AG09319 (cell line): ENCODE results near the gene MGAT4B.
A peak's percentile ranks its signal among the peaks of the same experiment; 100 is the strongest.

Source experiments
- DNase-seq: peaks from one replicate; pipeline ENCODE4 v3.0.0-alpha.2; 2010; ENCODE audit warnings: low read depth; ENCODE audit errors: extremely low read depth
- TF ChIP-seq, protein P1 (sequence below): IDR thresholded peaks from 2 replicates; pipeline ENCODE4 v1.5.1; 2011; ENCODE audit warnings: low read depth, mild to moderate bottlenecking, inconsistent platforms, low read length, moderate library complexity

MGAT4B gene

GRCh38 chr5:179762079-179762780 is 44.4 kb downstream of the MGAT4B start:
- TF ChIP-seq, protein P1, sequence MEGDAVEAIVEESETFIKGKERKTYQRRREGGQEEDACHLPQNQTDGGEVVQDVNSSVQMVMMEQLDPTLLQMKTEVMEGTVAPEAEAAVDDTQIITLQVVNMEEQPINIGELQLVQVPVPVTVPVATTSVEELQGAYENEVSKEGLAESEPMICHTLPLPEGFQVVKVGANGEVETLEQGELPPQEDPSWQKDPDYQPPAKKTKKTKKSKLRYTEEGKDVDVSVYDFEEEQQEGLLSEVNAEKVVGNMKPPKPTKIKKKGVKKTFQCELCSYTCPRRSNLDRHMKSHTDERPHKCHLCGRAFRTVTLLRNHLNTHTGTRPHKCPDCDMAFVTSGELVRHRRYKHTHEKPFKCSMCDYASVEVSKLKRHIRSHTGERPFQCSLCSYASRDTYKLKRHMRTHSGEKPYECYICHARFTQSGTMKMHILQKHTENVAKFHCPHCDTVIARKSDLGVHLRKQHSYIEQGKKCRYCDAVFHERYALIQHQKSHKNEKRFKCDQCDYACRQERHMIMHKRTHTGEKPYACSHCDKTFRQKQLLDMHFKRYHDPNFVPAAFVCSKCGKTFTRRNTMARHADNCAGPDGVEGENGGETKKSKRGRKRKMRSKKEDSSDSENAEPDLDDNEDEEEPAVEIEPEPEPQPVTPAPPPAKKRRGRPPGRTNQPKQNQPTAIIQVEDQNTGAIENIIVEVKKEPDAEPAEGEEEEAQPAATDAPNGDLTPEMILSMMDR = no peak
- DNase-seq = peak; percentile 16

GRCh38 chr5:179759581-179760551 is 46.8 kb downstream of the MGAT4B start:
- DNase-seq = no peak
- TF ChIP-seq, protein P1 = no peak

GRCh38 chr5:179758955-179759354 is 47.7 kb downstream of the MGAT4B start:
- TF ChIP-seq, protein P1 = no peak
- DNase-seq = no peak

- no peak for DNase-seq
- TF ChIP-seq, protein P1 = no peak
Observed at GRCh38 chr5:179755022-179755421, 51.6 kb downstream of the MGAT4B start.

- TF ChIP-seq, protein P1 = no peak
- DNase-seq = no peak
Observed at GRCh38 chr5:179753971-179754370, 52.7 kb downstream of the MGAT4B start.

DNA sequence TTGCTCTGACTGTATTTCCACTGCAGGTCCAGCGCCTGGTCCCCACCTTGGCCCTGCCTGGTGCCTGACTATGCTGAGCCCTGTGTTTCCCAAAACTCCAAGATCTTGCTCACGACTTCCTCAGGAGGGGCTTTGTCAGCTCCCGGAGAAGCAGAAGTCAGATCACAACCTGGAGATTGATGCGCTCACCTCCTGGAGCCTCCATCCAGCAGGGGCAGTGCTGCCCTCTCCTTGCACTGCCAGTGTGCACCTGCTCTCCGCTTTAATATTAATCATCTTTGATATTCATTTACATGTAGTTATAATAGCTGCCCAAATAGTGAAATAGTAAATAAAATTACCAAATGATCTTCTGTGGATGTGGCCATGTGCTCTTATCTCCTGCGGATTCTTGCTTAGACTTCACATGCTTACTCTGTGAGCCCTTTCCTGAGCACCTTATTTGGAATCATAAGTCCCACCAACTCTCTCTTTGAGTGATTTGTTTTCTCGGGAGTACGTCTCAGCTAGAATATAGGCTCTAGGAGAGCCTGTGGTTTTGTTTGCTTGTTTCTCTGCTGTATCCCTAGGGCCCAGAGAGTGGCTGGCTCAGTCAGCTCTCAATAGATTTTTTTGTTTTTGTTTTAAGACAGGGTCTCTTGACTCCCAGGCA is 56.7 kb downstream of the MGAT4B start:
- TF ChIP-seq, protein P1 = no peak
- no peak for DNase-seq

GRCh38 chr5:179747811-179748210 is 58.9 kb downstream of the MGAT4B start:
- TF ChIP-seq, protein P1 = no peak
- no peak for DNase-seq
